DND-41 (cell line): ENCODE data around the gene TMEM9B.
"Not testable (repeated sequence)": the region's sequence is repeated elsewhere in the genome, so short reads cannot be mapped to it uniquely, and the experiment has no call there.

Source experiments
- CTCF ChIP-seq: IDR thresholded peaks from 2 replicates; pipeline ENCODE4 v1.5.1; 2012; ENCODE audit warnings: borderline replicate concordance, low read length, moderate library complexity, mild to moderate bottlenecking; ENCODE audit not compliant: poor library complexity, severe bottlenecking; ENCODE audit errors: extremely low read depth
- EZH2 ChIP-seq: IDR thresholded peaks from 3 replicates; pipeline ENCODE4 v1.6.1; 2012; ENCODE audit warnings: borderline replicate concordance, low read depth, mild to moderate bottlenecking, moderate library complexity, low read length, inconsistent platforms; ENCODE audit not compliant: severe bottlenecking

- TF ChIP-seq CTCF, EZH2: not testable (repeated sequence)
Observed at GRCh38 chr11:9009538-9009937, 45.3 kb upstream of the TMEM9B start.
